Mesothelial cell of epicardium (in vitro differentiated cells): ENCODE measurements around the gene PLA2G2C. TPM values are rescaled to one million over a fixed set of nuclear protein-coding genes. Genes with fewer than 3 reads are reported as not detected.

ENCODE experiments used
- DNase-seq, 2 experiments: peaks; one replicate each; pipeline ENCODE4 v3.0.0; 2021; ENCODE audit warnings: low spot score in 2 of 2; ENCODE audit not compliant: unreplicated experiment in 2 of 2
- H3K27ac Mint-ChIP-seq: 2 replicates; pipeline ENCODE4 v1.8.0; 2021; ENCODE audit warnings: mixed read lengths
- H3K27me3 Mint-ChIP-seq: 2 replicates; pipeline ENCODE4 v1.8.0; 2021; ENCODE audit warnings: low read depth, mixed read lengths
- H3K36me3 Mint-ChIP-seq: 2 replicates; pipeline ENCODE4 v1.8.0; 2021; ENCODE audit warnings: mixed read lengths
- H3K4me1 Mint-ChIP-seq: 2 replicates; pipeline ENCODE4 v1.8.0; 2021; ENCODE audit warnings: mixed read lengths
- H3K4me3 Mint-ChIP-seq: 2 replicates; pipeline ENCODE4 v1.8.0; 2021; ENCODE audit warnings: mild to moderate bottlenecking, moderate library complexity, mixed read lengths
- H3K9me3 Mint-ChIP-seq: 2 replicates; pipeline ENCODE4 v1.8.0; 2021; ENCODE audit warnings: mixed read lengths
- total RNA-seq: library from RNA; stranded (reverse); gene quantifications from 3 replicates; pipeline ENCODE4 v1.2.1, GENCODE V29; 2021
- TF ChIP-seq, protein P1 (sequence below): fragments of 200-600 bp; sonication (generic); IDR thresholded peaks from one replicate; pipeline ENCODE4 v1.5.0; 2021; ENCODE audit warnings: antibody characterized with exemption; ENCODE audit not compliant: unreplicated experiment

The PLA2G2C gene
- total RNA-seq, 1 donor from 2014 or later = 0.40 TPM

DNA sequence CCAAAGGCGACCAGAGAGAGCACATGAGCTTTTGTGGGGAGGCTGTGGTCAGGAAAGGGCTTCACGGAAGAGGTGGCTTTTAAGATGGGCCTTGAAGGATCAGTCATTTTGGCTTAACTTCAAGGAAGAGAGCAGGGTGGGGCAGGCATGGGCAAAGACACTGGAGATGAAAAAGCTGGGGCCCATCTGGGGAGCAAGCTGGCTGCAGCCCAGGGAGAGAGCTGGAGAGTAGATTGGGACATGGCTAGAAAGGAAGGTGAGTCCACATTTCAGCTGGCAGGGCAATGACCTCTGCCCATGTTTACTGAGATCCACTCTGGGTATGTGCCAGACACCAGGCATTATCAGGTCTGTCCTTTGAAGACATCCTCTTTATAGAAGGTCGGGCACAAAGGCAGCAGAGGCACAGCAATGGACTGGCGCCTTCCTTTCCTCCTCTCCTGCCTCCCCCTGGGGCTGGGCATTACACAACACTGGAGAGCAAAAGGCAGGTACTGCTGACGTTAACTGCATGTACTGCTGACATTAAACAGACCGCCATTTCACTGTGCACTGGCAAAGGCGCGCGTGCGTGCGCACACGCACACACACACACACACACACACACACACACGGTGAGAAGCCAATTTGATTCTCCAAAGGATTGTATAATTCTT lies 2.6 kb downstream of the PLA2G2C start:
- TF ChIP-seq, protein P1, sequence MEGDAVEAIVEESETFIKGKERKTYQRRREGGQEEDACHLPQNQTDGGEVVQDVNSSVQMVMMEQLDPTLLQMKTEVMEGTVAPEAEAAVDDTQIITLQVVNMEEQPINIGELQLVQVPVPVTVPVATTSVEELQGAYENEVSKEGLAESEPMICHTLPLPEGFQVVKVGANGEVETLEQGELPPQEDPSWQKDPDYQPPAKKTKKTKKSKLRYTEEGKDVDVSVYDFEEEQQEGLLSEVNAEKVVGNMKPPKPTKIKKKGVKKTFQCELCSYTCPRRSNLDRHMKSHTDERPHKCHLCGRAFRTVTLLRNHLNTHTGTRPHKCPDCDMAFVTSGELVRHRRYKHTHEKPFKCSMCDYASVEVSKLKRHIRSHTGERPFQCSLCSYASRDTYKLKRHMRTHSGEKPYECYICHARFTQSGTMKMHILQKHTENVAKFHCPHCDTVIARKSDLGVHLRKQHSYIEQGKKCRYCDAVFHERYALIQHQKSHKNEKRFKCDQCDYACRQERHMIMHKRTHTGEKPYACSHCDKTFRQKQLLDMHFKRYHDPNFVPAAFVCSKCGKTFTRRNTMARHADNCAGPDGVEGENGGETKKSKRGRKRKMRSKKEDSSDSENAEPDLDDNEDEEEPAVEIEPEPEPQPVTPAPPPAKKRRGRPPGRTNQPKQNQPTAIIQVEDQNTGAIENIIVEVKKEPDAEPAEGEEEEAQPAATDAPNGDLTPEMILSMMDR = no peak
- H3K27me3 Mint-ChIP-seq = peaks cover 9% of the 10 kb centered on the region
- no peaks in the 10 kb centered on the region for H3K36me3 Mint-ChIP-seq
- H3K9me3 Mint-ChIP-seq = peaks cover 4% of the 10 kb centered on the region
- H3K4me1 Mint-ChIP-seq = peaks cover 39% of the 10 kb centered on the region
- H3K4me3 Mint-ChIP-seq = no peak overlapping the region
- no peak for DNase-seq
- peak overlapping the region; percentile 9 for H3K27ac Mint-ChIP-seq

DNA sequence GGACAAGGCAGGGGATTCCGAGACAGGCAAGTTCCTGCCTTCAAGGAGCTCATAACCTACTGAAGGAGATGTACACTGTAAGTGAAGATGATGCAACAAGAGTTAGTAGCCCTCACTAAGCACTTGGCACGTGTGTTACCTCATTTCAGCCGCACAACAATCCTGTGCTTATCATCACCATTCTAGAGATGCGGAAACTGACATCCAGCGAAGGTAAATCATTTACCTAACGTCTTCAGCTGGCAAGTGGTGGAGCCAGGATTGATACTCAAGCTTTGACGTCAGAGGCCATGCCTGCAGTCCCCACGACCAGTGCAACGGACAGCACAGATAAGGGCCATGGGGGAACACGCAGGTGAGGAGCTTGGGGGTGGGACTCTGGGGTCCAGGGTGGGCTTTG lies 3.3 kb downstream of the PLA2G2C start:
- TF ChIP-seq, protein P1 = no peak
- H3K4me1 Mint-ChIP-seq = peaks cover 33% of the 10 kb centered on the region
- H3K27ac Mint-ChIP-seq = no peak overlapping the region
- H3K4me3 Mint-ChIP-seq = no peak overlapping the region
- DNase-seq = no peak
- no peaks in the 10 kb centered on the region for H3K36me3 Mint-ChIP-seq
- H3K27me3 Mint-ChIP-seq = peaks cover 12% of the 10 kb centered on the region
- peaks cover 4% of the 10 kb centered on the region for H3K9me3 Mint-ChIP-seq

DNA sequence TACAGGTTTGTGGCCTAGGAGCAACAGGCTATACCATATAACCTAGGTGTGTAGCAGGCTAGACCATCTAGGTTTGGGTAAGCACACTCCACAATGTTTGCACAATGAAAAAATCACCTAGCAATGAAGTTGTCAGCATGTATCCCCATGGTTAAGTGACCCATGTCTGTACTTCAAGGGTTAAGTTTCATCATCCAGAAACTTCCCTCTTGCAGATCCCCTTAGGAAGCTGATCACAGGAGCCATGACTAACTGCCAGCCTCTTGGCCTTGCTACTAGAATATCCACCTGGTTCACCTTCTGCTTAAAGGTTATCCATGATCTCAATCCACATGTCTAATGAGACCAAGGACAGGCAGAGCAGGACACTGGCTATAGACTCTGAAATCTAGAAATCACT lies 3.9 kb downstream of the PLA2G2C start:
- TF ChIP-seq, protein P1 = no peak
- no peaks in the 10 kb centered on the region for H3K36me3 Mint-ChIP-seq
- no peak for DNase-seq
- H3K4me1 Mint-ChIP-seq = peaks cover 26% of the 10 kb centered on the region
- peaks cover 13% of the 10 kb centered on the region for H3K27me3 Mint-ChIP-seq
- H3K4me3 Mint-ChIP-seq = no peak overlapping the region
- no peak overlapping the region for H3K27ac Mint-ChIP-seq
- peaks cover 4% of the 10 kb centered on the region for H3K9me3 Mint-ChIP-seq

DNA sequence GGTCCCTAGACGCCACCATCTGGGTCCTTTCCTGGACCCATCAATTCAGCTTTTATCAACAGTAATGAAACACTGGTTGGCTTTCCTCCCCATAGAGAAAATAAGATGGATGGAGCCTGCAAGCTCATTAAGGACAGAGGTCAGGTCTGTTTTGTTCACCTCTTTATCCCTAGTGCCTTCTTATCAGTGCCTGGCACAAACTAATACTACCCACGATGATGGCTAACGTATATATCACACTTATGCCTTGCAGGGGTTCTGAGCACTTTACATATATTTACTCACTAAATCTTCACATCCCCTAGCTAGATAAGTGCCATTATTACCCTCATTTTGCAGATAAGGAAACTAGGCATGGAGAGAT lies 5.5 kb downstream of the PLA2G2C start:
- DNase-seq = no peak
- Mint-ChIP-seq H3K27me3 (peaks cover 13% of the 10 kb centered on the region), H3K9me3 (peaks cover 4% of the 10 kb centered on the region), H3K4me3 (no peak overlapping the region), H3K27ac (no peak overlapping the region), H3K36me3 (no peaks in the 10 kb centered on the region), H3K4me1 (peaks cover 21% of the 10 kb centered on the region)
- TF ChIP-seq, protein P1 = no peak

DNA sequence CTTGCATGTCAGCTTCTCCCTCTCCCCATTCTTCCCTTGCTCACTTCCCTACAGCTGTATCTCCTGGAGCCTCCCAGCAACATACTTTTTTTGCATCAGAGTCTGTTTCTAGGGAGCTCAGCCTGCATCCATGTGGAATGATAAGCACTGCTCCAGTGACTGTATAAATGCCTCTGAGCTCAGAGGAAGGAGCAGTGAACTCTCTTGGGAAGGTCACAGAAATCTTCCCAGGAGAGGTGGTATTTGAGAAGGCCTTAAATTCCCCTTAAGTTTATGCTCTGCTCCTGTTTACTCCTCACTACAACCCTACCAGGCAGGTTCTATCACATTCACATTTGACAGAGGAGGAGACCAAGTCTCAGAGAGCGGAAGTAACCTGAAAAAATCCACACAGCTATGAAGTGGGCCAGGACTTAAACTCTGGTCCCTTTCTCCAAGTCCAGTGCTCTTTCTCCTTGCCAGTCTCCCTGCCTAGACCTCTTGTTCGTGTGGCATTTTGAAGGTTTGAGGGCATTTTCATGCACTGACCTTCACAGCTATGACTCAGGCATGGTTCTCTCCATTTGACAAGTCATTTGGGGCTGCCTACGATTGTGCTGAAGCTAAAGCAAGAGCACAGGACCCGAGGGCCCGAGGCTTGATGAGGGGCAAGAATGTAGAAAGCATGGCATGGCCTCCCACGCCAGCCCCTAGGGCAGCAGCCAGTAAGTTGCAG lies 6.0 kb downstream of the PLA2G2C start:
- peaks cover 4% of the 10 kb centered on the region for H3K9me3 Mint-ChIP-seq
- no peaks in the 10 kb centered on the region for H3K36me3 Mint-ChIP-seq
- H3K27me3 Mint-ChIP-seq = peaks cover 13% of the 10 kb centered on the region
- peaks cover 19% of the 10 kb centered on the region for H3K4me1 Mint-ChIP-seq
- DNase-seq = no peak
- H3K27ac Mint-ChIP-seq = no peak overlapping the region
- TF ChIP-seq, protein P1 = no peak
- no peak overlapping the region for H3K4me3 Mint-ChIP-seq
